HCT116 (cell line): ENCODE measurements around the gene PIGC. TPM values are rescaled to one million over a fixed set of nuclear protein-coding genes. Genes with fewer than 3 reads are reported as not detected.

Source experiments
- ATAC-seq: fragments of 200-7000 bp; cut with Tn5 transposase; 2 replicates; pipeline ENCODE4 v1.9.1; 2020; ENCODE audit warnings: mild to moderate bottlenecking, moderate library complexity
- BruUV-seq: library from RNA; stranded (reverse); fragments of 400-500 nt; replicated peaks from 2 replicates; lab custom pipeline; 2021; lab: Mats Ljungman, UMichigan
- CTCF ChIA-PET: fragments of 300-600 bp; sonication (Branson Sonifier 250); formaldehyde crosslinking; loops from one replicate; lab custom pipeline; 2021; ENCODE audit warnings: antibody characterized with exemption; lab: Charles Lee
- POLR2A ChIA-PET: fragments of 300-600, 350-600 bp; sonication (Branson Sonifier 250); formaldehyde crosslinking; loops from one replicate; lab custom pipeline; 2021; ENCODE audit warnings: antibody characterized with exemption; lab: Charles Lee
- RAD21 ChIA-PET, 2 experiments: fragments of 300-600 bp; sonication (Branson Sonifier 250); formaldehyde crosslinking; loops; one replicate each; lab custom pipeline; 2023; ENCODE audit warnings: low total read pairs in 2 of 2; ENCODE audit not compliant: uncharacterized antibody in 2 of 2, unreplicated experiment in 2 of 2, low non-redundant PET in 1 of 2; lab: Charles Lee
- DNase-seq: peaks from one replicate; pipeline ENCODE4 v3.0.0-alpha.2; 2010; ENCODE audit warnings: low read depth, low spot score
- H2AFZ ChIP-seq: fragments of 200-600 bp; shearing (Covaris generic), sonication (generic); 2 replicates; pipeline ENCODE4 v1.6.1; 2017; ENCODE audit warnings: low read depth, mixed run types, mixed read lengths, antibody characterized with exemption, low read length; ENCODE audit not compliant: poor library complexity, severe bottlenecking
- H3K27ac ChIP-seq: 2 replicates; pipeline ENCODE4 v1.5.1; 2012; ENCODE audit warnings: low read depth, low read length
- H3K27me3 ChIP-seq: fragments of 200-600 bp; sonication (generic); 2 replicates; pipeline ENCODE4 v1.6.1; 2016; ENCODE audit warnings: mixed run types, low read length, mixed read lengths; ENCODE audit not compliant: insufficient read depth
- H3K36me3 ChIP-seq, 2 experiments: fragments of 200-500 bp in 1 of 2; fragments of 200-600 bp in 1 of 2; sonication (Bioruptor generic) in 1 of 2; sonication (generic) in 1 of 2; 2 replicates each; pipeline versions ENCODE4 v1.5.1 to v1.6.1; 2014 to 2016; ENCODE audit warnings: low read length in 2 of 2, inconsistent platforms in 1 of 2, mixed read lengths in 1 of 2, mixed run types in 1 of 2; ENCODE audit not compliant: insufficient read depth in 2 of 2, control insufficient read depth in 1 of 2
- H3K4me1 ChIP-seq, 2 experiments: fragments of 200-600 bp in 1 of 2; sonication (generic) in 1 of 2; 2 replicates each; pipeline versions ENCODE4 v1.5.1 to v1.6.1; 2012 to 2017; ENCODE audit warnings: low read length in 2 of 2, inconsistent platforms in 1 of 2, mild to moderate bottlenecking in 1 of 2, mixed read lengths in 1 of 2, mixed run types in 1 of 2, moderate library complexity in 1 of 2; ENCODE audit not compliant: insufficient read depth in 2 of 2, control insufficient read depth in 1 of 2
- H3K4me2 ChIP-seq: fragments of 200-600 bp; sonication (generic); 2 replicates; pipeline ENCODE4 v1.6.1; 2017; ENCODE audit warnings: mixed run types, low read length, mixed read lengths
- H3K4me3 ChIP-seq, 2 experiments: fragments of 200-600 bp in 1 of 2; sonication (generic) in 1 of 2; replicated peaks in 1 of 2; 2 replicates each; pipeline ENCODE4 v1.5.1; 2011 to 2016; ENCODE audit warnings: low read length in 2 of 2, control low read depth in 1 of 2, low read depth in 1 of 2, mild to moderate bottlenecking in 1 of 2, mixed read lengths in 1 of 2, mixed run types in 1 of 2
- H3K79me2 ChIP-seq: fragments of 200-600 bp; sonication (generic); 2 replicates; pipeline ENCODE4 v1.6.1; 2017; ENCODE audit warnings: mild to moderate bottlenecking, mixed run types, low read length, moderate library complexity, mixed read lengths; ENCODE audit not compliant: insufficient read depth
- H3K9ac ChIP-seq: fragments of 200-600 bp; sonication (generic); 2 replicates; pipeline ENCODE4 v1.6.1; 2016; ENCODE audit warnings: low read length, mixed read lengths
- H3K9me2 ChIP-seq: fragments of 200-600 bp; sonication (generic), shearing (Covaris generic); 2 replicates; pipeline ENCODE4 v1.6.1; 2017; ENCODE audit warnings: mixed run types, mild to moderate bottlenecking, moderate library complexity; ENCODE audit not compliant: insufficient read depth
- H3K9me3 ChIP-seq, 2 experiments: fragments of 200-500 bp in 1 of 2; fragments of 200-600 bp in 1 of 2; sonication (Bioruptor generic) in 1 of 2; sonication (generic) in 1 of 2; 2 replicates each; pipeline ENCODE4 v1.6.1; 2014 to 2017; ENCODE audit warnings: low read length in 2 of 2, mixed read lengths in 2 of 2, inconsistent platforms in 1 of 2, low read depth in 1 of 2, mild to moderate bottlenecking in 1 of 2, mixed run types in 1 of 2, moderate library complexity in 1 of 2; ENCODE audit not compliant: control insufficient read depth in 1 of 2, insufficient read depth in 1 of 2
- H4K20me1 ChIP-seq: fragments of 200-600 bp; sonication (generic), shearing (Covaris generic); 2 replicates; pipeline ENCODE4 v1.6.1; 2017; ENCODE audit warnings: mixed run types, mild to moderate bottlenecking, moderate library complexity; ENCODE audit not compliant: insufficient read depth
- CBX3 ChIP-seq: IDR thresholded peaks from 2 replicates; pipeline ENCODE4 v1.6.1; 2012; ENCODE audit warnings: low read depth
- EGR1 ChIP-seq: IDR thresholded peaks from 2 replicates; pipeline ENCODE4 v1.6.1; 2012; ENCODE audit warnings: low read depth
- ELF1 ChIP-seq: IDR thresholded peaks from 2 replicates; pipeline ENCODE4 v1.6.1; 2012; ENCODE audit warnings: low read depth, borderline replicate concordance
- EZH2 ChIP-seq: fragments of 200-600 bp; sonication (generic); IDR thresholded peaks from 2 replicates; pipeline ENCODE4 v1.6.1; 2017; ENCODE audit warnings: antibody characterized with exemption, mixed run types
- FOSL1 ChIP-seq: IDR thresholded peaks from 2 replicates; pipeline ENCODE4 v1.6.1; 2012; ENCODE audit warnings: low read depth
- JUND ChIP-seq: IDR thresholded peaks from 2 replicates; pipeline ENCODE4 v1.6.1; 2012
- SP1 ChIP-seq: IDR thresholded peaks from 2 replicates; pipeline ENCODE4 v1.6.1; 2012; ENCODE audit warnings: low read depth
- TCF7L2 ChIP-seq: IDR thresholded peaks from 2 replicates; pipeline ENCODE4 v1.7.0; 2011; ENCODE audit warnings: borderline replicate concordance, inconsistent platforms; ENCODE audit not compliant: insufficient read depth, insufficient read length; ENCODE audit errors: extremely low read depth
- YY1 ChIP-seq: IDR thresholded peaks from 2 replicates; pipeline ENCODE4 v1.6.1; 2011; ENCODE audit warnings: low read length, low read depth, moderate library complexity, mild to moderate bottlenecking; ENCODE audit not compliant: insufficient replicate concordance; ENCODE audit errors: extremely low read depth
- intact Hi-C: fragments of 100-400 bp; cut with micrococcal nuclease; formaldehyde crosslinking; loops from 2 replicates; pipeline ENCODE4 v1.10.0; 2022
- total RNA-seq: library from RNA; stranded (reverse); gene quantifications from one replicate; pipeline ENCODE4 v1.2.1, GENCODE V29; 2021; ENCODE audit not compliant: unreplicated experiment
- TF ChIP-seq, protein P1 (sequence below), 3 experiments: fragments of 200-600 bp in 1 of 3; sonication (generic) in 1 of 3; IDR thresholded peaks in 2 of 3; conservative IDR thresholded peaks in 1 of 3; 2 replicates each; pipeline ENCODE4 v1.5.1; 2012 to 2017; ENCODE audit warnings: low read depth in 2 of 3, low read length in 2 of 3, antibody characterized with exemption in 1 of 3, borderline replicate concordance in 1 of 3, control low read depth in 1 of 3, mild to moderate bottlenecking in 1 of 3, mixed read lengths in 1 of 3, mixed run types in 1 of 3, moderate library complexity in 1 of 3; ENCODE audit not compliant: insufficient read depth in 1 of 3
- TF ChIP-seq, protein P2 (sequence below): IDR thresholded peaks from 2 replicates; pipeline ENCODE4 v1.6.1; 2012; ENCODE audit warnings: low read depth
- TF ChIP-seq, protein P3 (sequence below): IDR thresholded peaks from 2 replicates; pipeline ENCODE4 v1.6.1; 2012
- TF ChIP-seq, protein P4 (sequence below): IDR thresholded peaks from 2 replicates; pipeline ENCODE4 v1.6.1; 2012
- TF ChIP-seq, protein P5 (sequence below): IDR thresholded peaks from 2 replicates; pipeline ENCODE4 v1.6.1; 2011; ENCODE audit warnings: mild to moderate bottlenecking, low read length, moderate library complexity; ENCODE audit not compliant: insufficient replicate concordance; ENCODE audit errors: extremely low read depth

The PIGC gene
- total RNA-seq, 1 experiment from 2014 or later = 11.9 TPM

DNA sequence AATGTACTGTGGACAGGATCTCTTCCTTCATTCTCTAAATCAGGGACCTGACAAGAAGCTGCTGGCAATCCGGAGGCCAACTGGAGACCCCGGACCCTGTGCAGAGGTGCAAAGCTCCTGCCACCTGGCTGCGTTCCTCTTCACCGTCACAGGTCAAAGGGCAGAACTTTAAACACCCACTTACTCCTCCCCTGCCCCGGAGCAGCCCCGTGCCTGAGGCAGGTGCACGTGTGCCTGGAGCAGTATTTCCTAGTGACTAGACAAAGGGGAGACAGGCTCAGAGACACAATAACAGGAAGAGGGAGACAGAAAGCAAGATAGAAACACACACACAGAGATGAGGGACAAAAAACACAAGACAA, 6.6 kb upstream of the PIGC start (continued):
- TF ChIP-seq, protein P1, sequence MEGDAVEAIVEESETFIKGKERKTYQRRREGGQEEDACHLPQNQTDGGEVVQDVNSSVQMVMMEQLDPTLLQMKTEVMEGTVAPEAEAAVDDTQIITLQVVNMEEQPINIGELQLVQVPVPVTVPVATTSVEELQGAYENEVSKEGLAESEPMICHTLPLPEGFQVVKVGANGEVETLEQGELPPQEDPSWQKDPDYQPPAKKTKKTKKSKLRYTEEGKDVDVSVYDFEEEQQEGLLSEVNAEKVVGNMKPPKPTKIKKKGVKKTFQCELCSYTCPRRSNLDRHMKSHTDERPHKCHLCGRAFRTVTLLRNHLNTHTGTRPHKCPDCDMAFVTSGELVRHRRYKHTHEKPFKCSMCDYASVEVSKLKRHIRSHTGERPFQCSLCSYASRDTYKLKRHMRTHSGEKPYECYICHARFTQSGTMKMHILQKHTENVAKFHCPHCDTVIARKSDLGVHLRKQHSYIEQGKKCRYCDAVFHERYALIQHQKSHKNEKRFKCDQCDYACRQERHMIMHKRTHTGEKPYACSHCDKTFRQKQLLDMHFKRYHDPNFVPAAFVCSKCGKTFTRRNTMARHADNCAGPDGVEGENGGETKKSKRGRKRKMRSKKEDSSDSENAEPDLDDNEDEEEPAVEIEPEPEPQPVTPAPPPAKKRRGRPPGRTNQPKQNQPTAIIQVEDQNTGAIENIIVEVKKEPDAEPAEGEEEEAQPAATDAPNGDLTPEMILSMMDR (IDR thresholded peaks at IDR 0.05 in 2 of 3, conservative IDR thresholded peaks at IDR 0.05 in 1 of 3; ENCODE audit: borderline replicate concordance in 1 of 3, insufficient read depth in 1 of 3, low read depth in 2 of 3, low read length in 2 of 3) = no peak
- no peak for TF ChIP-seq YY1
- TF ChIP-seq EGR1 = no peak
- TF ChIP-seq EZH2 = no peak
- no peak for TF ChIP-seq JUND
- no peak for TF ChIP-seq SP1

DNA sequence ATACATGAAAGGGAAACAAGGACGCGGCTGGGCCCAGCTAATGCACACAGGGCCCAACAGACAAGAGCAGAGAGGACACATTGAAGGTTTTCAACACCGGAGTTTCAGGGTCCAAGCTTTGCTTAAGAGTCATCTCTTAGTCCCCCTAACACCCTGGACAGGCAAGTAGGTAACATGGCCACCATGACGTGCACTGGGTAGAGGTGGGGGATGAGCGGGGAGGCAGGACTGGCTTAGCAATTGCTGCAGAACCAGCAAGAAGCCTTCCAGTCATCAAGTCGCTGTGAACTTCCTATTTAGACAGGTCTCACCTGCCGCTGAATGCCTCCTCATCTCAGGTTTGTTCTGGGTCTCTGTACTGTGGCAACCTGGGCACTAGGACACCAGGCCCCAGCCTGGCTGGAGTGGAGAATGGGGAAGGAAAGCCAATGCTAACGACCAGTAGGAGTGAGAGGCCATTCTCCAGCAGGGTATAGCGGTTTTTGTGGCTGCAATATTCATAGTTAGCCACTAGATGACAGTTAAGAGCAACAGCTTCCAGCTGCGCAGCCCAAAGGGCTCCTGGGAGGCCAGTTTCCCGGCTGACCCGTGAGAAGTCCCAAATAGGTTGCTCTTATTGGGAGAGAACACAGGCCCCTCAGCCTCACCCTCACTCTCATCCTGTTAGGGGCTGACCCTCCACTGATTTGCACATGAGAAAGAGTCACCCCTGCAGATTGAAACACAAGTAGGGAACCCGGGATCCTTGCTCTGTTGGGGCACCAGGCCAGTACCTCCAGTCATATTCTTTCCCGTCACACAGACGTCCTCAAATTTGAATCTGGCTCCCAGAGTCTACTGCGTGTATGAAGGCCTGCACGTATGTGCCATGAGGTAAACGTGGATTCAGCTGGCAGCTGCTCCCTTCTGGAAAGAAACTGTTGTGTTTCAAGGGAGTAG, 6.0 kb upstream of the PIGC start:
- Histone ChIP-seq H4K20me1 (no peaks in the 10 kb centered on the region), H3K4me1 (peaks cover 0 to 20% of the 10 kb centered on the region in 2 experiments; a peak in 2 of 4 replicates), H3K9me2 (no peaks in the 10 kb centered on the region), H2AFZ (peak overlapping the region; percentile 70), H3K79me2 (no peaks in the 10 kb centered on the region), H3K36me3 (no peaks in the 10 kb centered on the region), H3K9ac (no peak overlapping the region), H3K4me2 (peak overlapping the region; percentile 5; the same call in 1 of the 2 replicates), H3K9me3 (no peaks in the 10 kb centered on the region), H3K4me3 (no peak overlapping the region), H3K27me3 (no peaks in the 10 kb centered on the region), H3K27ac (no peak overlapping the region)
- DNase-seq = peak; percentile 39
- no TSS peak for BruUV-seq
- ATAC-seq = peak; percentile 97
- intact Hi-C loops = loop anchor here (1.0 to 2.0 kb wide), 2 partner anchors 83 to 269 kb away; partner anchors contain the start of gene SUCO
- ChIA-PET POLR2A (no interaction called here), CTCF (interaction anchor here (1.0 to 3.3 kb wide), 2 partner anchors 270 to 447 kb away, joined by 3 to 24 read pairs; no protein-coding TSS in a partner anchor), RAD21 (interaction anchor here (0.5 to 1.2 kb wide), 2 partner anchors 36 to 464 kb away, joined by 3 read pairs; no protein-coding TSS in a partner anchor)
- TF ChIP-seq FOSL1 (no peak), TCF7L2 (no peak), SP1 (no peak), CBX3 (peak; percentile 66; the same call in 1 of the 2 replicates), ELF1 (no peak), EZH2 (no peak)
- TF ChIP-seq, protein P2, sequence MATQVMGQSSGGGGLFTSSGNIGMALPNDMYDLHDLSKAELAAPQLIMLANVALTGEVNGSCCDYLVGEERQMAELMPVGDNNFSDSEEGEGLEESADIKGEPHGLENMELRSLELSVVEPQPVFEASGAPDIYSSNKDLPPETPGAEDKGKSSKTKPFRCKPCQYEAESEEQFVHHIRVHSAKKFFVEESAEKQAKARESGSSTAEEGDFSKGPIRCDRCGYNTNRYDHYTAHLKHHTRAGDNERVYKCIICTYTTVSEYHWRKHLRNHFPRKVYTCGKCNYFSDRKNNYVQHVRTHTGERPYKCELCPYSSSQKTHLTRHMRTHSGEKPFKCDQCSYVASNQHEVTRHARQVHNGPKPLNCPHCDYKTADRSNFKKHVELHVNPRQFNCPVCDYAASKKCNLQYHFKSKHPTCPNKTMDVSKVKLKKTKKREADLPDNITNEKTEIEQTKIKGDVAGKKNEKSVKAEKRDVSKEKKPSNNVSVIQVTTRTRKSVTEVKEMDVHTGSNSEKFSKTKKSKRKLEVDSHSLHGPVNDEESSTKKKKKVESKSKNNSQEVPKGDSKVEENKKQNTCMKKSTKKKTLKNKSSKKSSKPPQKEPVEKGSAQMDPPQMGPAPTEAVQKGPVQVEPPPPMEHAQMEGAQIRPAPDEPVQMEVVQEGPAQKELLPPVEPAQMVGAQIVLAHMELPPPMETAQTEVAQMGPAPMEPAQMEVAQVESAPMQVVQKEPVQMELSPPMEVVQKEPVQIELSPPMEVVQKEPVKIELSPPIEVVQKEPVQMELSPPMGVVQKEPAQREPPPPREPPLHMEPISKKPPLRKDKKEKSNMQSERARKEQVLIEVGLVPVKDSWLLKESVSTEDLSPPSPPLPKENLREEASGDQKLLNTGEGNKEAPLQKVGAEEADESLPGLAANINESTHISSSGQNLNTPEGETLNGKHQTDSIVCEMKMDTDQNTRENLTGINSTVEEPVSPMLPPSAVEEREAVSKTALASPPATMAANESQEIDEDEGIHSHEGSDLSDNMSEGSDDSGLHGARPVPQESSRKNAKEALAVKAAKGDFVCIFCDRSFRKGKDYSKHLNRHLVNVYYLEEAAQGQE = no peak
- TF ChIP-seq, protein P3, sequence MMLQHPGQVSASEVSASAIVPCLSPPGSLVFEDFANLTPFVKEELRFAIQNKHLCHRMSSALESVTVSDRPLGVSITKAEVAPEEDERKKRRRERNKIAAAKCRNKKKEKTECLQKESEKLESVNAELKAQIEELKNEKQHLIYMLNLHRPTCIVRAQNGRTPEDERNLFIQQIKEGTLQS = no peak
- TF ChIP-seq, protein P4, sequence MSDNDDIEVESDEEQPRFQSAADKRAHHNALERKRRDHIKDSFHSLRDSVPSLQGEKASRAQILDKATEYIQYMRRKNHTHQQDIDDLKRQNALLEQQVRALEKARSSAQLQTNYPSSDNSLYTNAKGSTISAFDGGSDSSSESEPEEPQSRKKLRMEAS = no peak
- TF ChIP-seq, protein P5, sequence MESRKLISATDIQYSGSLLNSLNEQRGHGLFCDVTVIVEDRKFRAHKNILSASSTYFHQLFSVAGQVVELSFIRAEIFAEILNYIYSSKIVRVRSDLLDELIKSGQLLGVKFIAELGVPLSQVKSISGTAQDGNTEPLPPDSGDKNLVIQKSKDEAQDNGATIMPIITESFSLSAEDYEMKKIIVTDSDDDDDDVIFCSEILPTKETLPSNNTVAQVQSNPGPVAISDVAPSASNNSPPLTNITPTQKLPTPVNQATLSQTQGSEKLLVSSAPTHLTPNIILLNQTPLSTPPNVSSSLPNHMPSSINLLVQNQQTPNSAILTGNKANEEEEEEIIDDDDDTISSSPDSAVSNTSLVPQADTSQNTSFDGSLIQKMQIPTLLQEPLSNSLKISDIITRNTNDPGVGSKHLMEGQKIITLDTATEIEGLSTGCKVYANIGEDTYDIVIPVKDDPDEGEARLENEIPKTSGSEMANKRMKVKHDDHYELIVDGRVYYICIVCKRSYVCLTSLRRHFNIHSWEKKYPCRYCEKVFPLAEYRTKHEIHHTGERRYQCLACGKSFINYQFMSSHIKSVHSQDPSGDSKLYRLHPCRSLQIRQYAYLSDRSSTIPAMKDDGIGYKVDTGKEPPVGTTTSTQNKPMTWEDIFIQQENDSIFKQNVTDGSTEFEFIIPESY = no peak
